ENCODE measurements around the gene YEATS2.

GRCh38 chr3:183830187-183830586 lies 132.6 kb downstream of the YEATS2 start:
- TF ChIP-seq CTCF (IDR thresholded peaks at IDR 0.05) (no peak), POLR2A (IDR thresholded peaks at IDR 0.05) (no peak)
